Neutrophil (primary cell): ENCODE measurements around the gene SLC45A1.

ENCODE experiments used
- H3K27ac ChIP-seq: fragments of 200-600 bp; sonication (generic); 2 replicates; pipeline ENCODE4 v1.5.1; 2016; ENCODE audit warnings: mild to moderate bottlenecking, moderate library complexity
- H3K27me3 ChIP-seq: fragments of 200-600 bp; sonication (generic); 2 replicates; pipeline ENCODE4 v1.6.0; 2016; ENCODE audit warnings: mild to moderate bottlenecking
- H3K36me3 ChIP-seq: fragments of 200-600 bp; sonication (generic); 2 replicates; pipeline ENCODE4 v1.5.1; 2017
- H3K4me1 ChIP-seq, 2 experiments: fragments of 200-600 bp in 1 of 2; sonication (generic) in 1 of 2; 1 replicate in 1 of 2; 2 replicates in 1 of 2; pipeline versions ENCODE4 v1.5.1 to v1.6.1; 2013 to 2016; ENCODE audit warnings: low read depth in 1 of 2, low read length in 1 of 2, mild to moderate bottlenecking in 1 of 2, moderate library complexity in 1 of 2; ENCODE audit not compliant: control insufficient read depth in 1 of 2, insufficient read depth in 1 of 2
- H3K4me3 ChIP-seq, 2 experiments: fragments of 200-600 bp in 1 of 2; sonication (generic) in 1 of 2; 1 replicate in 1 of 2; 2 replicates in 1 of 2; pipeline ENCODE4 v1.5.1; 2013 to 2016; ENCODE audit warnings: low read depth in 1 of 2, low read length in 1 of 2, mild to moderate bottlenecking in 1 of 2, moderate library complexity in 1 of 2
- H3K9me3 ChIP-seq: fragments of 200-600 bp; sonication (generic); 2 replicates; pipeline ENCODE4 v1.5.1; 2016
- TF ChIP-seq, protein P1 (sequence below): fragments of 200-600 bp; sonication (generic); IDR thresholded peaks from 2 replicates; pipeline ENCODE4 v1.5.1; 2016; ENCODE audit warnings: antibody characterized with exemption

SLC45A1 gene

GRCh38 chr1:8357329-8358101 lies 39.6 kb downstream of the SLC45A1 start:
- H3K27ac ChIP-seq = no peak overlapping the region
- H3K4me3 ChIP-seq = no peak overlapping the region
- H3K27me3 ChIP-seq = no peaks in the 10 kb centered on the region
- H3K36me3 ChIP-seq = peaks cover 100% of the 10 kb centered on the region
- TF ChIP-seq, protein P1, sequence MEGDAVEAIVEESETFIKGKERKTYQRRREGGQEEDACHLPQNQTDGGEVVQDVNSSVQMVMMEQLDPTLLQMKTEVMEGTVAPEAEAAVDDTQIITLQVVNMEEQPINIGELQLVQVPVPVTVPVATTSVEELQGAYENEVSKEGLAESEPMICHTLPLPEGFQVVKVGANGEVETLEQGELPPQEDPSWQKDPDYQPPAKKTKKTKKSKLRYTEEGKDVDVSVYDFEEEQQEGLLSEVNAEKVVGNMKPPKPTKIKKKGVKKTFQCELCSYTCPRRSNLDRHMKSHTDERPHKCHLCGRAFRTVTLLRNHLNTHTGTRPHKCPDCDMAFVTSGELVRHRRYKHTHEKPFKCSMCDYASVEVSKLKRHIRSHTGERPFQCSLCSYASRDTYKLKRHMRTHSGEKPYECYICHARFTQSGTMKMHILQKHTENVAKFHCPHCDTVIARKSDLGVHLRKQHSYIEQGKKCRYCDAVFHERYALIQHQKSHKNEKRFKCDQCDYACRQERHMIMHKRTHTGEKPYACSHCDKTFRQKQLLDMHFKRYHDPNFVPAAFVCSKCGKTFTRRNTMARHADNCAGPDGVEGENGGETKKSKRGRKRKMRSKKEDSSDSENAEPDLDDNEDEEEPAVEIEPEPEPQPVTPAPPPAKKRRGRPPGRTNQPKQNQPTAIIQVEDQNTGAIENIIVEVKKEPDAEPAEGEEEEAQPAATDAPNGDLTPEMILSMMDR = no peak
- H3K4me1 ChIP-seq = no peaks in the 10 kb centered on the region
- no peaks in the 10 kb centered on the region for H3K9me3 ChIP-seq

DNA sequence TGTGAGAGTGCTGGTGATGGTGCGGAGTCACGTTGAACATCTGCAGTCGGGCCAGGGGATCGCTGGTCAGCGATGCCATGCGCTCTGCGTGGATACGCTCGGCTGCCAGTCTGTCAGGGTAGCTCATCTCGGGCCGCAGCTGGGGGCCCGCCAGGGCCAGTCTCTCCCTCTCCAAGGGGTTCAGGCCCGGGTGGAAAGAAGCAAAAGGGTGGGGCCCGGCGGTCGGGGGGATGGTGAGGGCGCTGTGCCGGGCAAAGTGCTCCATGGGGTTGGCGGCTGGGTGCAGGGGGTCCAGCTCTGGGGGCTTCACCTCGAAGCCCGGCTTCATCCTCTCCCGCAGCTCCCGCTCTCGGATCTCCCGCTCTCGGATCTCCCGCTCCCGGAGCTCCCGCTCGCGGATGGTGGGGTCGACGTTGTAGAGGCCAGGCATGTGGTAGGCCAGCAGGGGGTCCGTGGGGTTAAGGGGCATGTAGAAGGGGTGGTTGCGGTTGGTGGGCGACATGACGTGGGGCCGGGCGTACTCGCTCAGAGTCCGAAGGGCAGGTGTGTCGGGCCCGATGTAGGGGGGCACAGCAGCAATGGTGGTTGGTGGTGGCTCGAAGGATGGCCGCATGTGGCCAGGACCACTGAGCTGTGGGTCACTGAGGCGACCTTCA lies 40.5 kb downstream of the SLC45A1 start:
- peaks cover 100% of the 10 kb centered on the region for H3K36me3 ChIP-seq
- H3K27me3 ChIP-seq = no peaks in the 10 kb centered on the region
- TF ChIP-seq, protein P1 = no peak
- no peak overlapping the region for H3K4me3 ChIP-seq
- H3K9me3 ChIP-seq = no peaks in the 10 kb centered on the region
- H3K27ac ChIP-seq = no peak overlapping the region
- no peaks in the 10 kb centered on the region for H3K4me1 ChIP-seq

DNA sequence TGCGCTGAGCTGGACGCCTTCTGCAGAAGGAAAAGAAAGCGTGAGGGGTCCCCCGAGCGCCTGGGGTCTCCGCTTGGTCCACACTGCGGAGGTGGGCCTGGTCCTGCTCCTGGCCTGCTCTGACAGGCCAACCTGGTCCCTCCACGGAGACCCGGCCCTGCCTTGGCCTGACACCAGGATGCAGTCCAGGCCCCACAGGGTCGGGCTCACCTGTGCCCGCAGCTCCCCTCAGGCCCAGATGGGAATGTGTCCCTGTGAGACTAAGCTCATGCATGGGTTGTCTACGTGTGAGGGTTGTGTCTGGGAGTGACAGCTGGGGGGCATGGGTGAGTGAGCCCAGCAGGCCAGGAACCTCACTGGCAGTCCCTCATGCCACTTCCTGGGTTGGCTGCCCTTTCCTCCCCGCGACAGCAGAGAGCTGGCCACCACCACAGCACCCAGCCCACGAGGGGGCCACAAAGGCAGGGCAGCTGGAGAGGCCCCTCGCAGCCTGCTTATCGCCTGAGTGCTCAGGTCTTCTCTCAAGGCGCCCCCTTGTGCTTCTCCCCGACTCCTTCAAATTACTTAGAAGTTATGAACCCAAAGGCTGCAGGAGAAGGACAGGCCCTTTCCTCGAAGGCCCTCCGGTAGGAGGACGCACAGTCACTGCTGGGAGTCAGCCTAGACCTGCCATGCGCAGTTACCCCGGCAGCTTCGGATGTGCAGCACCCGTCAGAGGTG lies 41.1 kb downstream of the SLC45A1 start:
- no peaks in the 10 kb centered on the region for H3K9me3 ChIP-seq

GRCh38 chr1:8359617-8360481 lies 41.9 kb downstream of the SLC45A1 start:
- H3K27ac ChIP-seq = no peak overlapping the region
- TF ChIP-seq, protein P1 = no peak
- no peaks in the 10 kb centered on the region for H3K4me1 ChIP-seq
- peaks cover 100% of the 10 kb centered on the region for H3K36me3 ChIP-seq
- no peaks in the 10 kb centered on the region for H3K9me3 ChIP-seq
- no peak overlapping the region for H3K4me3 ChIP-seq
- no peaks in the 10 kb centered on the region for H3K27me3 ChIP-seq

More for the DNA sequence above, 41.1 kb downstream of the SLC45A1 start:
- no peak overlapping the region for H3K4me3 ChIP-seq
- H3K4me1 ChIP-seq = no peaks in the 10 kb centered on the region
- no peaks in the 10 kb centered on the region for H3K27me3 ChIP-seq
- H3K27ac ChIP-seq = no peak overlapping the region
- peaks cover 100% of the 10 kb centered on the region for H3K36me3 ChIP-seq
- TF ChIP-seq, protein P1 = no peak
